Natural killer cell (primary cell): ENCODE results near the gene LRRC2. TPM values are rescaled to one million over a fixed set of nuclear protein-coding genes. Genes with fewer than 3 reads are reported as not detected.

Experiments
- ATAC-seq, 3 donors: fragments of 150-1000 bp in 2 of 3; fragments of 200-7000 bp in 1 of 3; cut with Tn5 transposase; 1 replicate in 1 of 3; 2 replicates in 2 of 3; pipeline ENCODE4 v1.10.0; 2021; ENCODE audit warnings: mild to moderate bottlenecking in 2 of 3, moderate library complexity in 2 of 3
- DNase-seq, 2 donors: peaks; one replicate each; pipeline versions ENCODE4 v3.0.0 to v3.0.0-alpha.2; 2013 to 2021; ENCODE audit warnings: mixed read lengths in 1 of 2
- H3K27ac ChIP-seq: one replicate; pipeline ENCODE4 v1.5.1; 2013; ENCODE audit warnings: mild to moderate bottlenecking, low read length
- H3K27me3 ChIP-seq: one replicate; pipeline ENCODE4 v1.6.1; 2013; ENCODE audit warnings: low read length; ENCODE audit not compliant: control insufficient read depth, insufficient read depth
- H3K36me3 ChIP-seq: one replicate; pipeline ENCODE4 v1.6.1; 2013; ENCODE audit warnings: low read length; ENCODE audit not compliant: control insufficient read depth, insufficient read depth
- H3K4me1 ChIP-seq: one replicate; pipeline ENCODE4 v1.6.1; 2013; ENCODE audit warnings: low read length; ENCODE audit not compliant: control insufficient read depth, insufficient read depth
- H3K4me3 ChIP-seq: one replicate; pipeline ENCODE4 v1.5.1; 2013; ENCODE audit warnings: low read length
- H3K9me3 ChIP-seq: one replicate; pipeline ENCODE4 v1.6.1; 2013; ENCODE audit warnings: low read length; ENCODE audit not compliant: control insufficient read depth, insufficient read depth
- H3K27ac Mint-ChIP-seq, 2 donors: one replicate each; pipeline ENCODE4 v1.8.0; 2022; ENCODE audit warnings: mild to moderate bottlenecking in 2 of 2, mixed read lengths in 2 of 2, moderate library complexity in 1 of 2
- H3K27me3 Mint-ChIP-seq, 2 donors: one replicate each; pipeline ENCODE4 v1.8.0; 2022; ENCODE audit warnings: low read depth in 2 of 2, mixed read lengths in 2 of 2
- H3K36me3 Mint-ChIP-seq: one replicate; pipeline ENCODE4 v1.8.0; 2022; ENCODE audit warnings: mixed read lengths
- H3K4me1 Mint-ChIP-seq, 2 donors: one replicate each; pipeline ENCODE4 v1.8.0; 2022; ENCODE audit warnings: mixed read lengths in 2 of 2
- H3K4me3 Mint-ChIP-seq: one replicate; pipeline ENCODE4 v1.8.0; 2022; ENCODE audit warnings: mild to moderate bottlenecking, moderate library complexity, mixed read lengths
- H3K9me3 Mint-ChIP-seq, 2 donors: one replicate each; pipeline ENCODE4 v1.8.0; 2022; ENCODE audit warnings: mixed read lengths in 2 of 2
- CTCF ChIP-seq: fragments of 200-600 bp; IDR thresholded peaks from one replicate; pipeline ENCODE4 v1.8.0; 2022; ENCODE audit warnings: antibody characterized with exemption
- WGBS: methylation state at CpG from one replicate; pipeline ENCODE4 v1.1.7; 2013; ENCODE audit warnings: missing lambda C conversion rate; ENCODE audit not compliant: insufficient coverage; 5-methylcytosine and 5-hydroxymethylcytosine counted together
- intact Hi-C: fragments of 100-400 bp; cut with micrococcal nuclease; formaldehyde crosslinking; loops from one replicate; pipeline ENCODE4 v1.14.2; 2022
- total RNA-seq, 4 donors: library from RNA; stranded (reverse); fragments of 120-200 nt in 1 of 4; gene quantifications; one replicate each; pipeline versions ENCODE4 v1.2.3 to v1.2.4, GENCODE V29; 2013 to 2022

The LRRC2 gene
- total RNA-seq, 3 donors from 2014 or later (not counting 1 experiment from before 2014, with no cell fraction given): 0.18 TPM; not detected in 2

- Mint-ChIP-seq H3K36me3 (no peaks in the 10 kb centered on the region), H3K27me3 (peaks cover 37 to 63% of the 10 kb centered on the region in 2 donors), H3K4me3 (no peak overlapping the region), H3K4me1 (peaks cover 7 to 9% of the 10 kb centered on the region in 2 donors), H3K9me3 (no peaks in the 10 kb centered on the region), H3K27ac (no peak overlapping the region)
- H3K4me1 ChIP-seq: peaks cover 10% of the 10 kb centered on the region
- H3K36me3 ChIP-seq: no peaks in the 10 kb centered on the region
- H3K27ac ChIP-seq: no peak overlapping the region
- H3K4me3 ChIP-seq: no peak overlapping the region
- intact Hi-C loops: no loop called here
- no peaks in the 10 kb centered on the region for H3K9me3 ChIP-seq
- ATAC-seq: no peak
- TF ChIP-seq CTCF: no peak
- WGBS: 79% methylated on average over 4 of the region's 4 CpGs
- H3K27me3 ChIP-seq: peaks cover under 1% of the 10 kb centered on the region
- DNase-seq: no peak
Measured at GRCh38 chr3:46559091-46559704, 6.9 kb downstream of the LRRC2 start.

- intact Hi-C loops: loop anchor here (1.0 kb wide), 1 partner anchor 70 kb away; no protein-coding TSS in a partner anchor
- peak overlapping the region; percentile 72 for H3K4me3 Mint-ChIP-seq
- no peak overlapping the region for H3K27ac Mint-ChIP-seq
- no peaks in the 10 kb centered on the region for H3K36me3 ChIP-seq
- DNase-seq: peak; percentile 35 to 90
- H3K4me1 Mint-ChIP-seq: peaks cover 7 to 9% of the 10 kb centered on the region in 2 donors
- no peaks in the 10 kb centered on the region for H3K9me3 ChIP-seq
- peak; percentile 89 to 98 (median 94) for ATAC-seq
- no peaks in the 10 kb centered on the region for H3K36me3 Mint-ChIP-seq
- H3K4me1 ChIP-seq: peaks cover 10% of the 10 kb centered on the region
- H3K27me3 ChIP-seq: no peaks in the 10 kb centered on the region
- H3K27me3 Mint-ChIP-seq: peaks cover 34 to 55% of the 10 kb centered on the region in 2 donors
- H3K27ac ChIP-seq: no peak overlapping the region
- 21% methylated on average over 21 of the region's 22 CpGs for WGBS
- no peaks in the 10 kb centered on the region for H3K9me3 Mint-ChIP-seq
- TF ChIP-seq CTCF: peak; percentile 47
- H3K4me3 ChIP-seq: peak overlapping the region; percentile 16
Measured at GRCh38 chr3:46558184-46559043, 7.7 kb downstream of the LRRC2 start.

- H3K4me3 Mint-ChIP-seq: no peak overlapping the region
- DNase-seq (no peak), ATAC-seq (no peak)
- H3K4me1 ChIP-seq: peaks cover 10% of the 10 kb centered on the region
- H3K27ac ChIP-seq: no peak overlapping the region
- intact Hi-C loops: loop anchor here (1.0 kb wide), 1 partner anchor 69 kb away; no protein-coding TSS in a partner anchor
- H3K27ac Mint-ChIP-seq: no peak overlapping the region
- no peaks in the 10 kb centered on the region for H3K36me3 ChIP-seq
- H3K27me3 Mint-ChIP-seq: peaks cover 34 to 51% of the 10 kb centered on the region in 2 donors
- H3K4me3 ChIP-seq: no peak overlapping the region
- H3K36me3 Mint-ChIP-seq: no peaks in the 10 kb centered on the region
- H3K4me1 Mint-ChIP-seq: peaks cover 7 to 9% of the 10 kb centered on the region in 2 donors
- H3K9me3 Mint-ChIP-seq: no peaks in the 10 kb centered on the region
- H3K9me3 ChIP-seq: no peaks in the 10 kb centered on the region
- no peaks in the 10 kb centered on the region for H3K27me3 ChIP-seq
- TF ChIP-seq CTCF: no peak
- 88% methylated on average over 6 of the region's 6 CpGs for WGBS
Measured at GRCh38 chr3:46557814-46558183, 8.3 kb downstream of the LRRC2 start.
